Subcutaneous adipose tissue (tissue), 4 donors: ENCODE results near the gene PARM1. TPM values are rescaled to one million over a fixed set of nuclear protein-coding genes. Genes with fewer than 3 reads are reported as not detected.

Source experiments
- CTCF ChIP-seq: fragments of 450-650 bp; IDR thresholded peaks from one replicate; pipeline ENCODE4 v1.5.1; 2016; ENCODE audit warnings: low read depth, mild to moderate bottlenecking, control low read depth, antibody characterized with exemption, moderate library complexity
- total RNA-seq, 4 donors: library from RNA; depleted of rRNA; stranded (reverse); fragments of >200 nt; gene quantifications; one replicate each; pipeline ENCODE4 v1.1.0, GENCODE V29; 2016

The PARM1 gene
- total RNA-seq, 4 donors from 2014 or later = 10.5 to 62.3 (median 50.4) TPM

DNA sequence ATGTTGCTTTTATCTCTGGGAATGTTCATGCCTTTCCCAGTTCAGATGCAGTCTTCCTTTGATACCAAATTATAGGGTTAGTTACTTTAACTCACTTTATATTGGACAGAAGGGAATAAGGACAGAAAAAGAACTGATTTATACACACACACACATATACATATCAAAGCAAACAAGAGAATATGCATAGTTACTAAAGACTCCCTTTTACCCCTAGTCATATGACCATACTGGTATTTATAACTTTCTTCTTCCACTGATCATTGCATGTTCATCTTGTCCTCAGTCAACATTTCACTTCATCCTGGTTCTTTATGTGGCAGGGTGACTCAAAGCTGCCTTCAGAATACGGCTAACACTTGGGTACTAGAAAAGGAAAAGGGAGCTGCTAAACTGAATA lies 120.4 kb downstream of the PARM1 start:
- TF ChIP-seq CTCF = no peak

DNA sequence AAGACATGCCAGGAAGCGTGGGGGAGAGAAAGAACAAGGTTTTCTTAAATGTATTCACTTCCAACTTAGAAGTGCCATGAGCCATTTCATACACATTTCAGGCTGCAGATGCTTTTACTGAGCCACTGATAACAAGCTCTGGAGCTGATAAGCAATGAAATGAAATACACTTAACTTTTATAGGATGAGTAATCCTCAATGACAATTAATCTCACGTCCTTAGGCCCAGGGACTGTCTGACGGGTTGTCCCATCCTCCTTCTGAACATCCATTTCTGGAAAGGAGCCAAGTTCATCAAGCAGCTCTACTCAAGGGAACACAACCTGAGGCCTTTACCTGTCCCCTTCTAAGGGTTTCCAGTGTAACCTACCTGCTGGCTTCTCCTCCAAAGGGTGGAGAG lies 121.2 kb downstream of the PARM1 start:
- TF ChIP-seq CTCF = no peak

DNA sequence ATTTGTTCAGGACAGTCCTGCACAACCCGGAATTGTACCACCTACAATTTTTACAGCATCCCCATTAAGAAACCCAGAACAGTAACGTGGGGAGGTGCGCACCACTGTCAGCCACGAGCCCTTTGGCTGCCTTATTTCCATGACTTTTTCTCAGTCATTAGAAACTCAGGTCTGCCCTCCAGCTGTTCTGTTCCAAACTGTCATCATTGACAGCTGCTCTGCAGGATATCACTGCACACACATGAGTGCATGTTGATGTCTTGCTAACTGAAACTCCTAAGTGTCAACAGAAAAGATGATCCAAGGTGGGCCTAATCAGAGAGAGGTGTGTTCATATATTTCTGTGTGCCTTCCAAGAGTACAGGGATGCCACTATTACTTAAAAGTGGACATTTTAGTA lies 123.4 kb downstream of the PARM1 start:
- TF ChIP-seq CTCF = no peak

DNA sequence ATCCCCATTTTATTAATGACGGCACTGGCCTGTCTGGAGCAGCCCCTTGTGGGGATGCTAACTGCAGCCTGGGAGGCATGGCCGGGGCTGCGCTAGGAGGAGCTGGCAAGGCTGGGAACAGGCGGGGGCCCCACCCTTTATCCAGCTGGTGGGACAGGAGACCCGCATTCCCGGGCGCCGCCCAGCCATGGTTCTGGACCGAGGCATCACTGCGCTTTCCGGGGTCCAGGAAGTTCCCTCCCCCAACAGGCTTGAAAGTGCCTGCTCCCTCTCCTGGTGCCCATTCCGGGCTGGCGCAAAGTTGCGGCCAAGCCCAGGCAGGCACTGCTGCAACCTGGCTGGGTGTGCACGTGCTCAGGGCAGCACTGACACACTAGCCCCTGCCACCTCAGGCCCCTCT lies 124.5 kb downstream of the PARM1 start:
- TF ChIP-seq CTCF = no peak

- TF ChIP-seq CTCF = no peak
Observed at GRCh38 chr4:75058486-75058885, 125.6 kb downstream of the PARM1 start.

GRCh38 chr4:75063433-75063832 lies 130.5 kb downstream of the PARM1 start:
- TF ChIP-seq CTCF = no peak

GRCh38 chr4:75065909-75066308 lies 133.0 kb downstream of the PARM1 start:
- TF ChIP-seq CTCF = no peak
